Measurements from ENCODE around the gene PTPRF.

The PTPRF gene

DNA sequence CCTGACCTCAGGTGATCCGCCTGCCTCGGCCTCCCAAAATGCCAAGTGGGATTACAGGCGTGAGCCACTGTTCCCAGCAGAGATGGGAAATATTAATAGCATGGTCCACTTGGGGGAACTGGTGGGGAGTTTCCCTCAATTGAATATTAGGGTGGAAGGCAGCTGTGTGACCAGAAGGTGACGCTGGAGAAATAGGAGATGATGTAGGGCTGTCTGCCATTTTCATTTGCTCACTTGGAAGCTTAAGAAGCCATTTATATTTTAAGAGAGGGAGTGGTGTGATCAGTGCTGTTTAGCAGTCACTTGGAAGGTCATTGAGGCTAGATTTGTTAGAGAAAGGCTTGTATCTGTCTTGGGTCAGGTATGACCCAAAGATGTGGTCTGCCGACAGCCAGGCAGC, 139.2 kb downstream of the PTPRF start:
- no peak for DNase-seq (ENCODE audit: low read depth)

DNA sequence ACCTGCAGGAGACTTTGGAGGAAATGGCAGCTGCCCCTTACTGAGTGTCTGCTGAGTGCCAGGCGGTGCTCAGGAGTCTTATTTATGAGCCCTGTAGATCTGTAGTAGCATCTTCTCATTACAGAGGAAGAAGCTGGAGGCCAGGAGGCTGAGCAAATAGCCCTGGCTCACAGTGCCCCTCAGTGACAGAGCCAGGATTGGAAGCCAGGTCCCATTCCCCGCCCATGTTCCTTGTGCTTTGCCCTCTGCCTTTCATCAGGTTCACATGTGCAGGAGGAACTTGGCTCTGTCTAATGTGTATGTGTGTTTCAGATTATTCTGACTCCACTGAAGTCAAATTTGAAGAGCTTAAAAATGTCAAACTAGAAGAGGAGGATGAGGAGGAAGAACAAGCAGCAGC, 140.5 kb downstream of the PTPRF start:
- no peak for DNase-seq (ENCODE audit: low read depth)

DNA sequence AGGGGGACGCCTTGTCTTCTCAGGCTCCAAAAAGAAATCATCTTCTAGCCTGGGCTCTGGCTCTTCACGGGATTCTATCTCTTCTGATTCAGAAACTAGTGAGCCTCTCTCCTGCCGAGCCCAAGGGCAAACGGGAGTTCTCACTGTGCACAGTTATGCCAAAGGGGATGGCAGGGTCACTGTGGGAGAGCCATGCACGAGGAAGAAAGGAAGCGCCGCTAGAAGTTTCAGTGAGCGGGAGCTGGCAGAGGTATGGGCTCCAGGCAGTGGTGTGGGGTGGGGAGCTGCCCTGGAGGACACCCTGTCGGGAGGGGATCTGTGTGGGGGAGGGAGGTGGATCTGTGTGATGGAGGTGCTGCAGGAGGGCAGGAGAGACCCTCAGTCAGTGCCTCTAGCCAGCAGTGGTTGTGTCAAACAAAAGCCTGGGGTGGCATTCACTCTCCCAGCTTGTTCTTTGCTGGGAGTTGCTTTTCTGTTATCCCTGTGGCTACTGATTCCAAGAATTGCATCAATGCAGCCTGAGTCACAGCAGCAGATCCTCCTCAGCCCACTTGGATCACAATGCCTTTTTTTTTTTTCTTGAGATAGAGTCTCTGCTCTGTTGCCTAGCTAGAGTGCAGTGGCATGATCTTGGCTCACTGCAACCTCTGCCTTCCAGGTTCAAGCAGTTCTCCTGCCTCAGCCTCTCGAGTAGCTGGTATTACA, 141.1 kb downstream of the PTPRF start:
- DNase-seq (ENCODE audit: low read depth): no peak

DNA sequence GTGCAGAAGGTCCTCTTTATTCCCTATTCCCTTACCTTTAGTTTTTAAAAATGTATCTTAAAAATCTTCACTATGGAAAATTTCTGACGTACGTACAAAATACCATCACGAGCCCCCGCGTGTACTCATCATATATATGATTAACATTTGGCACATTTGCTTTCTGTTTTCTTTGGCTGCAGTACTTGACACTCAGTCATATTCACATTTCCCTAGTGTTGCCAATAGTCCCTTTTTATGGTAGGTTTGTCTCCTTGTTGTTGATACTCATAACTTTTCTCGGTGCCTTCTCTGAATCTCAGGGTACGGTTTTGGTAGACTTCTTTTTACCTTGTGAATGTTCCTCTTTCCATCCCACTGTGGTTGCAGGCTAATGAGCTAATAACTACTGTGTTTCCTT, 142.6 kb downstream of the PTPRF start:
- DNase-seq (ENCODE audit: low read depth): no peak

All from activated T-cell treated with anti-CD3 and anti-CD28 coated beads for 24 hours (primary cell).